ENCODE data around the gene GOLGA7B.

GOLGA7B gene

DNA sequence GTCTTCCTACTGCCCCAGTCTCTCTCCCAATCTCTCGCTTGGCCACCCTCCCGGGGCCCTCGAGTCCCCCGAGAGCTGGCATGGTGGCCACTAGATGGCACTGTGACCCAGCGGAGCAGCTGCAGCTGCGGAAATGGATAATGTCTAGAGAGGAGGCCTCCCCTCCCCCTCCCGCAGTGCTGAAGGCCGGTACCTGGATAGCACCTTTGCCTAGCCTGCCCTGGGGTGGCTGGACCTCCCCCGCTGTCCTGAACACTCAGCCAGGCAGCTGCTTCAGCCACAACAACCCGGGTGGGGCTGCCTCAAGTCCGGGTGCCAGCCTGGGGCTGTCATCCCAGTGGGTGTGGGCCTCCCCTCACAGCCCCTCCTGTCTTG is 65.2 kb downstream of the GOLGA7B start (continued):
- TF ChIP-seq BCL11B (tag by site-specific recombination; IDR thresholded peaks at IDR 0.05; ENCODE audit: low read depth) (no peak), ZNF76 (tag by site-specific recombination; IDR thresholded peaks at IDR 0.05; ENCODE audit: borderline replicate concordance, low read depth) (no peak), GLIS1 (tag by site-specific recombination; IDR thresholded peaks at IDR 0.05) (peak; percentile 69)
- TF ChIP-seq, protein P1, sequence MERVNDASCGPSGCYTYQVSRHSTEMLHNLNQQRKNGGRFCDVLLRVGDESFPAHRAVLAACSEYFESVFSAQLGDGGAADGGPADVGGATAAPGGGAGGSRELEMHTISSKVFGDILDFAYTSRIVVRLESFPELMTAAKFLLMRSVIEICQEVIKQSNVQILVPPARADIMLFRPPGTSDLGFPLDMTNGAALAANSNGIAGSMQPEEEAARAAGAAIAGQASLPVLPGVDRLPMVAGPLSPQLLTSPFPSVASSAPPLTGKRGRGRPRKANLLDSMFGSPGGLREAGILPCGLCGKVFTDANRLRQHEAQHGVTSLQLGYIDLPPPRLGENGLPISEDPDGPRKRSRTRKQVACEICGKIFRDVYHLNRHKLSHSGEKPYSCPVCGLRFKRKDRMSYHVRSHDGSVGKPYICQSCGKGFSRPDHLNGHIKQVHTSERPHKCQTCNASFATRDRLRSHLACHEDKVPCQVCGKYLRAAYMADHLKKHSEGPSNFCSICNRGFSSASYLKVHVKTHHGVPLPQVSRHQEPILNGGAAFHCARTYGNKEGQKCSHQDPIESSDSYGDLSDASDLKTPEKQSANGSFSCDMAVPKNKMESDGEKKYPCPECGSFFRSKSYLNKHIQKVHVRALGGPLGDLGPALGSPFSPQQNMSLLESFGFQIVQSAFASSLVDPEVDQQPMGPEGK (tag by site-specific recombination; IDR thresholded peaks at IDR 0.05) = peak; percentile 40; the same call in 1 of the 2 replicates
- TF ChIP-seq, protein P2, sequence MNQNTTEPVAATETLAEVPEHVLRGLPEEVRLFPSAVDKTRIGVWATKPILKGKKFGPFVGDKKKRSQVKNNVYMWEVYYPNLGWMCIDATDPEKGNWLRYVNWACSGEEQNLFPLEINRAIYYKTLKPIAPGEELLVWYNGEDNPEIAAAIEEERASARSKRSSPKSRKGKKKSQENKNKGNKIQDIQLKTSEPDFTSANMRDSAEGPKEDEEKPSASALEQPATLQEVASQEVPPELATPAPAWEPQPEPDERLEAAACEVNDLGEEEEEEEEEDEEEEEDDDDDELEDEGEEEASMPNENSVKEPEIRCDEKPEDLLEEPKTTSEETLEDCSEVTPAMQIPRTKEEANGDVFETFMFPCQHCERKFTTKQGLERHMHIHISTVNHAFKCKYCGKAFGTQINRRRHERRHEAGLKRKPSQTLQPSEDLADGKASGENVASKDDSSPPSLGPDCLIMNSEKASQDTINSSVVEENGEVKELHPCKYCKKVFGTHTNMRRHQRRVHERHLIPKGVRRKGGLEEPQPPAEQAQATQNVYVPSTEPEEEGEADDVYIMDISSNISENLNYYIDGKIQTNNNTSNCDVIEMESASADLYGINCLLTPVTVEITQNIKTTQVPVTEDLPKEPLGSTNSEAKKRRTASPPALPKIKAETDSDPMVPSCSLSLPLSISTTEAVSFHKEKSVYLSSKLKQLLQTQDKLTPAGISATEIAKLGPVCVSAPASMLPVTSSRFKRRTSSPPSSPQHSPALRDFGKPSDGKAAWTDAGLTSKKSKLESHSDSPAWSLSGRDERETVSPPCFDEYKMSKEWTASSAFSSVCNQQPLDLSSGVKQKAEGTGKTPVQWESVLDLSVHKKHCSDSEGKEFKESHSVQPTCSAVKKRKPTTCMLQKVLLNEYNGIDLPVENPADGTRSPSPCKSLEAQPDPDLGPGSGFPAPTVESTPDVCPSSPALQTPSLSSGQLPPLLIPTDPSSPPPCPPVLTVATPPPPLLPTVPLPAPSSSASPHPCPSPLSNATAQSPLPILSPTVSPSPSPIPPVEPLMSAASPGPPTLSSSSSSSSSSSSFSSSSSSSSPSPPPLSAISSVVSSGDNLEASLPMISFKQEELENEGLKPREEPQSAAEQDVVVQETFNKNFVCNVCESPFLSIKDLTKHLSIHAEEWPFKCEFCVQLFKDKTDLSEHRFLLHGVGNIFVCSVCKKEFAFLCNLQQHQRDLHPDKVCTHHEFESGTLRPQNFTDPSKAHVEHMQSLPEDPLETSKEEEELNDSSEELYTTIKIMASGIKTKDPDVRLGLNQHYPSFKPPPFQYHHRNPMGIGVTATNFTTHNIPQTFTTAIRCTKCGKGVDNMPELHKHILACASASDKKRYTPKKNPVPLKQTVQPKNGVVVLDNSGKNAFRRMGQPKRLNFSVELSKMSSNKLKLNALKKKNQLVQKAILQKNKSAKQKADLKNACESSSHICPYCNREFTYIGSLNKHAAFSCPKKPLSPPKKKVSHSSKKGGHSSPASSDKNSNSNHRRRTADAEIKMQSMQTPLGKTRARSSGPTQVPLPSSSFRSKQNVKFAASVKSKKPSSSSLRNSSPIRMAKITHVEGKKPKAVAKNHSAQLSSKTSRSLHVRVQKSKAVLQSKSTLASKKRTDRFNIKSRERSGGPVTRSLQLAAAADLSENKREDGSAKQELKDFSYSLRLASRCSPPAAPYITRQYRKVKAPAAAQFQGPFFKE (tag by site-specific recombination; IDR thresholded peaks at IDR 0.05; ENCODE audit: borderline replicate concordance) = no peak

DNA sequence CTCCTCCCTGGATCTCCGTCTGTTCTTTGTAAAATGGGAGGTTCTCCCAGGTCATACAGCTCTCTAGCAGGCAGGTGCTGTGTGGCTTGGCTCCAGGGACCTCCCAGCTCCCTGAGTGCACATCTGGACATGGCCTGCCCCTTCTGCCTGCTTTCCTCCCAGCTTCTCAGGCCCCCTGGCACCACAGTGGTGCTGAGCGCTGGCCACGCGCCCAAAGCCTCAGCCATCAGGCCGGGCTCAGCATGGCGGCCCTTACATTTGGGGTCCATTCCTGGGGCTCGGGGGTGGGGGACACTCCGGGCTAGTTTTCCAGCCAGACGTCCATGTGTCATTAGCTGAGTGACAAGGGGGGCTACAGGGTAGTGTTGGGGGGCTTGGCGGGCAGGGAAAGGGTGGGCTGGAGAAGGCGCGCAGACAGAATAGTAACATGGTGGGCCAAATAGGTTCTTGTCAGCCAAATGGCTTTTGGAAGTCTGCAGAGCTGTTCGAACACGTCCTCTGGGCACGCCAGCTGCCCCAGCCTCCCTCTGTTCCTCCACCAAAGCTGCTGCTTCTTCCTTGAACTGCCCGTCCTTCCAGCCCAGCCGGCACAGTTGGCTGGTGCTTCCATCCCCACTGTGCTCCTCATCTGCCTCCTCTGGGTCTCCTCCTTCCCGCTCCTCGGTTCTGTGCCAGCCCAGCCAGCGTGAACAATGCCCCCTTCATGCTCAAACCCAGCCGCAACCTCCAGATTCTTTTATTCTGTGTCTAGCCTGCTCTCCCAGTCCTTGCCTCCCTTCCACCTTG is 65.9 kb downstream of the GOLGA7B start:
- no peaks in the 10 kb centered on the region for H3K36me3 ChIP-seq (ENCODE audit: control insufficient read depth in 2 of 2, insufficient read depth in 1 of 2, low read length in 2 of 2)
- CTCF ChIA-PET = interaction anchor here (0.6 to 6.5 kb wide), 35 partner anchors 9 to 1372 kb away, joined by 3 to 137 read pairs (median 4); partner anchors contain the start of genes CRTAC1 and R3HCC1L
- no peak overlapping the region for H3K27ac ChIP-seq (ENCODE audit: extremely low read depth, low read depth, low read length)
- H3K9me3 ChIP-seq (ENCODE audit: control insufficient read depth, insufficient read depth, low read depth, low read length) = no peaks in the 10 kb centered on the region
- TF ChIP-seq, protein P3, sequence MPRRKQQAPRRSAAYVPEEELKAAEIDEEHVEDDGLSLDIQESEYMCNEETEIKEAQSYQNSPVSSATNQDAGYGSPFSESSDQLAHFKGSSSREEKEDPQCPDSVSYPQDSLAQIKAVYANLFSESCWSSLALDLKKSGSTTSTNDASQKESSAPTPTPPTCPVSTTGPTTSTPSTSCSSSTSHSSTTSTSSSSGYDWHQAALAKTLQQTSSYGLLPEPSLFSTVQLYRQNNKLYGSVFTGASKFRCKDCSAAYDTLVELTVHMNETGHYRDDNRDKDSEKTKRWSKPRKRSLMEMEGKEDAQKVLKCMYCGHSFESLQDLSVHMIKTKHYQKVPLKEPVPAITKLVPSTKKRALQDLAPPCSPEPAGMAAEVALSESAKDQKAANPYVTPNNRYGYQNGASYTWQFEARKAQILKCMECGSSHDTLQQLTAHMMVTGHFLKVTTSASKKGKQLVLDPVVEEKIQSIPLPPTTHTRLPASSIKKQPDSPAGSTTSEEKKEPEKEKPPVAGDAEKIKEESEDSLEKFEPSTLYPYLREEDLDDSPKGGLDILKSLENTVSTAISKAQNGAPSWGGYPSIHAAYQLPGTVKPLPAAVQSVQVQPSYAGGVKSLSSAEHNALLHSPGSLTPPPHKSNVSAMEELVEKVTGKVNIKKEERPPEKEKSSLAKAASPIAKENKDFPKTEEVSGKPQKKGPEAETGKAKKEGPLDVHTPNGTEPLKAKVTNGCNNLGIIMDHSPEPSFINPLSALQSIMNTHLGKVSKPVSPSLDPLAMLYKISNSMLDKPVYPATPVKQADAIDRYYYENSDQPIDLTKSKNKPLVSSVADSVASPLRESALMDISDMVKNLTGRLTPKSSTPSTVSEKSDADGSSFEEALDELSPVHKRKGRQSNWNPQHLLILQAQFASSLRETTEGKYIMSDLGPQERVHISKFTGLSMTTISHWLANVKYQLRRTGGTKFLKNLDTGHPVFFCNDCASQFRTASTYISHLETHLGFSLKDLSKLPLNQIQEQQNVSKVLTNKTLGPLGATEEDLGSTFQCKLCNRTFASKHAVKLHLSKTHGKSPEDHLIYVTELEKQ (tag by site-specific recombination; IDR thresholded peaks at IDR 0.05; ENCODE audit: borderline replicate concordance) = no peak
- TF ChIP-seq ZNF10 (tag by site-specific recombination; IDR thresholded peaks at IDR 0.05) (no peak), ZNF600 (tag by site-specific recombination; IDR thresholded peaks at IDR 0.05) (no peak), KLF16 (tag by site-specific recombination; IDR thresholded peaks at IDR 0.05) (no peak)
- TF ChIP-seq, protein P4, sequence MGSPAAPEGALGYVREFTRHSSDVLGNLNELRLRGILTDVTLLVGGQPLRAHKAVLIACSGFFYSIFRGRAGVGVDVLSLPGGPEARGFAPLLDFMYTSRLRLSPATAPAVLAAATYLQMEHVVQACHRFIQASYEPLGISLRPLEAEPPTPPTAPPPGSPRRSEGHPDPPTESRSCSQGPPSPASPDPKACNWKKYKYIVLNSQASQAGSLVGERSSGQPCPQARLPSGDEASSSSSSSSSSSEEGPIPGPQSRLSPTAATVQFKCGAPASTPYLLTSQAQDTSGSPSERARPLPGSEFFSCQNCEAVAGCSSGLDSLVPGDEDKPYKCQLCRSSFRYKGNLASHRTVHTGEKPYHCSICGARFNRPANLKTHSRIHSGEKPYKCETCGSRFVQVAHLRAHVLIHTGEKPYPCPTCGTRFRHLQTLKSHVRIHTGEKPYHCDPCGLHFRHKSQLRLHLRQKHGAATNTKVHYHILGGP (tag by site-specific recombination; IDR thresholded peaks at IDR 0.05) = no peak
- H3K4me3 ChIP-seq (ENCODE audit: low read depth, low read length) = no peak overlapping the region
- no peaks in the 10 kb centered on the region for H3K4me1 ChIP-seq (ENCODE audit: control insufficient read depth, insufficient read depth, low read length)
- POLR2A ChIA-PET = interaction anchor here (0.6 kb wide), 1 partner anchor 145 kb away, joined by 4 read pairs; no protein-coding TSS in a partner anchor

Measured in HEK293 (cell line).